BE2C (cell line): ENCODE measurements around the gene MON1B. TPM values are rescaled to one million over a fixed set of nuclear protein-coding genes. Genes with fewer than 3 reads are reported as not detected.
A peak's percentile ranks its signal among the peaks of the same experiment; 100 is the strongest.
"Not testable (repeated sequence)": the region's sequence is repeated elsewhere in the genome, so short reads cannot be mapped to it uniquely, and the experiment has no call there.

Source experiments
- DNase-seq: peaks from one replicate; pipeline ENCODE4 v3.0.0-alpha.2; 2020
- H3K27me3 ChIP-seq: fragments of 250-450 bp; sonication (Bioruptor Pico); 2 replicates; pipeline ENCODE4 v1.5.1; 2020; ENCODE audit warnings: mild to moderate bottlenecking
- H3K36me3 ChIP-seq: fragments of 250-450 bp; sonication (Bioruptor Pico); 2 replicates; pipeline ENCODE4 v1.5.1; 2020; ENCODE audit warnings: mild to moderate bottlenecking
- H3K4me1 ChIP-seq: fragments of 250-450 bp; sonication (Bioruptor Pico); 2 replicates; pipeline ENCODE4 v1.5.1; 2020
- H3K4me3 ChIP-seq: 2 replicates; pipeline ENCODE4 v1.5.1; 2011; ENCODE audit warnings: low read depth, low read length
- H3K9me3 ChIP-seq: fragments of 250-450 bp; sonication (Bioruptor Pico); 2 replicates; pipeline ENCODE4 v1.5.1; 2020
- polyA plus RNA-seq: library from polyadenylated mRNA; unstranded; fragments of >200 nt; gene quantifications from one replicate; pipeline ENCODE4 v1.2.1, GENCODE V29; 2012; ENCODE audit warnings: low read depth, missing spikeins; ENCODE audit not compliant: insufficient read length, insufficient read depth
- TF ChIP-seq, protein P1 (sequence below): IDR thresholded peaks from 2 replicates; pipeline ENCODE4 v1.5.1; 2012; ENCODE audit warnings: mild to moderate bottlenecking, low read depth, low read length

MON1B gene
- 48.2 TPM for polyA plus RNA-seq

DNA sequence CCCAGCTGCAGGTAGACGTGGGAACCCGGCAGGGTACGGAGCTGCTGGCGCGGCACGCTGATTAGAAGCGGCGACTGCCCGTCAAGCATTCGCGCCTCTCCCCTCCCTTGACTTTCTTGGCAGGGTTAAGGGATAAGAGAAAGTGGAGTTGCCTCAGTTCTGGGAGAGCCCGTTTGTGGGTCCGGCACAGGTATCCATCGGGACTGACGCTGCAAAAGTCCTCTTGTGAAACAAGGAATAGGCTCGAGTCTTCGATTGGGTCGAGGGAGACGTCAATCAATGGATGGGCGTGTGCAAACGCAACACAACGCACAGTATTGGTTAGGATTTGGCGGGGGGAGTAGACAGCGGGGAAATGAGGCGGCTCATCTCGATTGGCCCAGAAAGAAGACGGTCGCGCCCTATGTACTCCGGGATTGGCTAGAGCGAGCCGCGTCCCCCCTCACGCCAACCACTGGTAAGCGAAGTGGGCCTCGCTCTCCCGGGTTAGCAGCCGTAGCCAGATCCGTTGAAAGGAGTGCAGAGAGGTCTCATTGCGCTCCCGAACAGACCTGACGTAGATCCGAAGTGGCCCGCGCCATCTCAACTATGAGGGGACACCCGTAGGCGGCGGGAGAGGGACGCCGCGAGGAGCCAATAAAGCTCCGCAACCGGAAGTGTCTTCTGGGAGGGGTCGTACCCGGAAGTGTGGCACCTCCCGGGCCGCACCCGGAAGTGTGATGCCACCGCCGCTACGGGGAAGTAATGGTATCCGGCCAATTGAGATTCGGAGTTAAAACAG is at the start of gene MON1B:
Gene MON1B, plus strand, starts transcription at position 713 of the 781 bp plus-strand sequence. CDS start 296 bp downstream, outside the sequence.
- TF ChIP-seq, protein P1, sequence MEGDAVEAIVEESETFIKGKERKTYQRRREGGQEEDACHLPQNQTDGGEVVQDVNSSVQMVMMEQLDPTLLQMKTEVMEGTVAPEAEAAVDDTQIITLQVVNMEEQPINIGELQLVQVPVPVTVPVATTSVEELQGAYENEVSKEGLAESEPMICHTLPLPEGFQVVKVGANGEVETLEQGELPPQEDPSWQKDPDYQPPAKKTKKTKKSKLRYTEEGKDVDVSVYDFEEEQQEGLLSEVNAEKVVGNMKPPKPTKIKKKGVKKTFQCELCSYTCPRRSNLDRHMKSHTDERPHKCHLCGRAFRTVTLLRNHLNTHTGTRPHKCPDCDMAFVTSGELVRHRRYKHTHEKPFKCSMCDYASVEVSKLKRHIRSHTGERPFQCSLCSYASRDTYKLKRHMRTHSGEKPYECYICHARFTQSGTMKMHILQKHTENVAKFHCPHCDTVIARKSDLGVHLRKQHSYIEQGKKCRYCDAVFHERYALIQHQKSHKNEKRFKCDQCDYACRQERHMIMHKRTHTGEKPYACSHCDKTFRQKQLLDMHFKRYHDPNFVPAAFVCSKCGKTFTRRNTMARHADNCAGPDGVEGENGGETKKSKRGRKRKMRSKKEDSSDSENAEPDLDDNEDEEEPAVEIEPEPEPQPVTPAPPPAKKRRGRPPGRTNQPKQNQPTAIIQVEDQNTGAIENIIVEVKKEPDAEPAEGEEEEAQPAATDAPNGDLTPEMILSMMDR: no peak
- no peaks in the 10 kb centered on the region for H3K4me1 ChIP-seq
- peaks cover 2% of the 10 kb centered on the region; the same call in 1 of the 2 replicates for H3K36me3 ChIP-seq
- H3K4me3 ChIP-seq: peak within 1 kb of the TSS; percentile 99
- H3K27me3 ChIP-seq: no peaks in the 10 kb centered on the region
- no peaks in the 10 kb centered on the region for H3K9me3 ChIP-seq
- DNase-seq: peak; percentile 97

DNA sequence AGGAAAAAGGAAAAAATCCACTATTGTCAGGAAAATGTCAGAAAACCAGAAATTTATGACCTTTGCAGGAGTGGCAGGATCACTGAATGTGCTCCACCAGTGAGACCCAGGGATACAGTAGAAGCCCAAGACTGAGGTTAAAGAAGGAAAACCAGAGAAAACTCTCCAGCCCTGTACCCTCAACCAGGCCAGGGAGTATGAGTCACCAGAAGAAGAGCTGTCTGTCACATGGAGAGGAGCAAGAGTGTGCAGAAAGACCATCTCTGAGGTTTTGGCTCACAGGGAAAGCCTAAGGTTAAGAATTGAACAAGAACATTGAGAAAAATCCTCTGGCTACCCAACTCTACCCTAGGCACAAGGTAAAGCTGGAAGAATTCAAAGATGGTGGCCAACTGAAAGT is 47.6 kb upstream of the MON1B start:
- H3K27me3 ChIP-seq: no peaks in the 10 kb centered on the region
- H3K4me3 ChIP-seq: no peak overlapping the region
- no peaks in the 10 kb centered on the region for H3K36me3 ChIP-seq
- no peaks in the 10 kb centered on the region for H3K4me1 ChIP-seq
- no peak for DNase-seq
- no peaks in the 10 kb centered on the region for H3K9me3 ChIP-seq
- TF ChIP-seq, protein P1: no peak

DNA sequence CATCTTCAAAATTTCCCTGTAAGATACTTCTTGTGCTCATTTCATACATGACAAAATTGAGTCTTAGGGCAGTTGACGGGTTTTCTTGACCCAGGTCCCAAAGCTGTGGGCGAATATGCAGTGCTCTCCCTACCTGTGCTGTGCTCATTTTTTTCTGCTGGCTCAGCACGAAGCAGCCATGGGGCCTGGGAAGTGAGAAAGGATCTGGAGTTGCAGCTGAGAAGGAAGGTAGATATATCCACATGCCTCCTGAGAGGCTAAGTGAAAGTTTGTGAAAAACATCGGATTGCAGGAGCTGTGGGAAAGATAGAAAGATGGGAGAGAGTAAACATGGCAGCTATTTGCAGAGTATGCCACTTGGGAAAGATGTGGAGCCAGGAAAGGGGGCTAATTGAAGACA is 42.9 kb upstream of the MON1B start:
- TF ChIP-seq, protein P1: no peak
- H3K4me3 ChIP-seq: no peak overlapping the region

DNA sequence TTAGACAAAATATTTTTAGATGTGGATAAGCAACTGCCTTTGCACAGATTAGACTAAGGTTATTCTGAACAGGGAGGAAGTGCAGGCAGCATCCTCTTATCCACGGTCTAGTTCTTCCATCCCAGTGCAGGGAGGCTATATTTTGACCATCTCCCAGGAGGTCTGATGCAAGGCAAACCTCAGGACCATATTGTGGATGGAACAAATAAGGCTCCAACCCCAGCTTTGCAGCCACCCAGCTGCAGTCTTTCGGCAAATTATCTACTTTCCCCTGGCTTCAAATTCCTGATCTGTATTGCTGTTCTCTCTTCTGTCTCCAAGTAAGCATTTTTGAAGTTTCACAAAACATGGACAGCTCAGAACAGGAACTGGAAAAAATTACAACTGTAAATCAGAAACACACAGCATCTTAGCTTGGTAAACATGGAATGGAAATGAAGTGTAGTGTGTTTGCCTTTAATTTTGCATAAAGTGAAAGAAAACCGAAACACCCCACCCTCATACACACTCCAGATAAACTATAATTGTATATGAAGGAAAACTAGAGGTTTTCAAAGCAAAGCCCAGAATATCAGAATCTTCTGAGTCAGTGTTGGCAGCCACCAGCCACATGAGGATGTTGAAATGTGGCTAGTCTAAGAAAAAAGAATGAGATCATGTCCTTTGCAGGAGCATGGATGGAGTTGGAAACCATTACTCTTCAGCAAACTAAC is 33.5 kb upstream of the MON1B start:
- H3K27me3 ChIP-seq: no peaks in the 10 kb centered on the region
- no peaks in the 10 kb centered on the region for H3K4me1 ChIP-seq
- no peaks in the 10 kb centered on the region for H3K36me3 ChIP-seq
- DNase-seq: no peak
- H3K9me3 ChIP-seq: no peaks in the 10 kb centered on the region
- no peak overlapping the region for H3K4me3 ChIP-seq
- TF ChIP-seq, protein P1: no peak

More for the DNA sequence above, 42.9 kb upstream of the MON1B start:
- H3K27me3 ChIP-seq: no peaks in the 10 kb centered on the region
- no peaks in the 10 kb centered on the region for H3K4me1 ChIP-seq
- H3K9me3 ChIP-seq: no peaks in the 10 kb centered on the region
- no peaks in the 10 kb centered on the region for H3K36me3 ChIP-seq
- no peak for DNase-seq

DNA sequence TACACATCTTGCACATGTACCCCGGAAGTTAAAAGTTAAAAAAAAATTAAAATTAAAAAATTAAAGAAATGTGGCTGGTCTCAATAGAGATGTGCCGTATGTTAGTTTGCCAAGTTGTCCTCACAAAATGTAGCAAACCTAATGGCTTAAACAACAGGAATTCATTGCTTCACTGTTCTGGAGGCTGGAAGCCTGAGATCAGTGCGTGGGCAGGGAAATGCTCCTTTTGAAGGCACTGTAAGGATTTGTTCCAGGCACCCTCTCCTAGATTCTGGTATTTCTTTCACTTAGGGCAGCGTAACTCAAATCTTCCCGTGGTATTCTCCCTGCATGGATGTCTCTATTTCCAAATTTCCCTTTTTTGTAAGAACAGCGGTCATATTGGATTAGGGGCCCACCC is 32.7 kb upstream of the MON1B start:
- no peak for DNase-seq
- no peaks in the 10 kb centered on the region for H3K36me3 ChIP-seq
- TF ChIP-seq, protein P1: no peak
- no peaks in the 10 kb centered on the region for H3K27me3 ChIP-seq
- no peak overlapping the region for H3K4me3 ChIP-seq
- H3K9me3 ChIP-seq: no peaks in the 10 kb centered on the region
- H3K4me1 ChIP-seq: no peaks in the 10 kb centered on the region

DNA sequence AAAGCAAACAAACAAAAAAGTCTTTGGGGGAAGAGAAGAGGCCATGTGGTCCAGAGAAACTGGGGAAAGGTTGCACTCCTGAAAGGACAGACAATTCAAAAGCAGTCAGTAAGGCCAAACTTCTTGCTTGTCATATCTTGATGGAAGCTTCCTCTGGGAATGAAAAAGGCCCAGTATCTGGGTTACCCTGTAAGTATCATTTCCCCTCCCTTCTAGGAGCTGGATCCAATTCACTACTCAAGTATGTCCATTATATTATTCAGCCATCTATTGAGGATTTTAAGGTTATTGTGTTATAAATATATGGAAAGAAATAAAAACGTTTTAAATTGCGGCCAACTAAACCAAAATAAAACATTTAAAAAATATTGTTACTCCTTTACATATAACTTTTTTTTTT is 26.0 kb upstream of the MON1B start:
- TF ChIP-seq, protein P1: no peak
- Histone ChIP-seq H3K4me3 (no peak overlapping the region), H3K27me3 (no peaks in the 10 kb centered on the region)

DNA sequence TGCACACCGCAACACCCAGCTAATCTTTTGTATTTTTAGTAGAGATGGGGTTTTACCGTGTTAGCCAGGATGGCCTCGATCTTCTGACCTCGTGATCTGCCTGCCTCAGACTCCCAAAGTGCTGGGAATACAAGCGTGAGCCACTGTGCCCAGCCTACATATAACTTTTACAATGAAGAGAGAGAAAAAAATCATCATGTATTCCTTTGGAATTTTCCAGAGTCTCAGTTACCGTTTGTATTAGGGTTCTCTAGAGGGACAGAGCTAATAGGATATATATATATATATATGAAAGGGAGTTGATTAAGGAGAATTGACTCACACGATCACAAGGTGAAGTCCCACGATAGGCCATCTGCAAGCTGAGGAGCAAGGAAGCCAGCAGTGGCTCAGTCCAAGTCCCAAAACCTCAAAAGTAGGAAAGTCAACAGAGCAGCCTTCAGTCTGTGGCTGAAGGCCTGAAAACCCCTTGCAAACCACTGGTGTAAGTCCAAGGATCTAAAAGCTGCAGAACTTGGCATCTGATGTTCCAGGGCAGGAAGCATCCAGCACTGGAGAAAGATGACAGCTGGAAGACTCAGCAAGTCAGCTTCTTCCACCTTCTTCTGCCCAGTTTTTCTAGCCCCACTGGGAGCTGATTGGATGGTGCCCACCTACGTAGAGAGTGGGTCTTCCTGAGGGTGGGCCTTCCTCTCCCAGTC is 25.3 kb upstream of the MON1B start:
- H3K9me3 ChIP-seq, DNase-seq, H3K4me1 ChIP-seq, H3K36me3 ChIP-seq, H3K27me3 ChIP-seq, H3K4me3 ChIP-seq: not testable (repeated sequence)

More for the DNA sequence above, 26.0 kb upstream of the MON1B start:
- no peaks in the 10 kb centered on the region for H3K4me1 ChIP-seq
- DNase-seq: no peak
- no peaks in the 10 kb centered on the region for H3K9me3 ChIP-seq
- H3K36me3 ChIP-seq: no peaks in the 10 kb centered on the region
